ENCODE measurements around the gene HYAL3. TPM values are rescaled to one million over a fixed set of nuclear protein-coding genes. Genes with fewer than 3 reads are reported as not detected.
A peak's percentile ranks its signal among the peaks of the same experiment; 100 is the strongest.

HYAL3 gene
- total RNA-seq, 4 donors from 2014 or later = 1.2 to 17.9 (median 1.8) TPM

DNA sequence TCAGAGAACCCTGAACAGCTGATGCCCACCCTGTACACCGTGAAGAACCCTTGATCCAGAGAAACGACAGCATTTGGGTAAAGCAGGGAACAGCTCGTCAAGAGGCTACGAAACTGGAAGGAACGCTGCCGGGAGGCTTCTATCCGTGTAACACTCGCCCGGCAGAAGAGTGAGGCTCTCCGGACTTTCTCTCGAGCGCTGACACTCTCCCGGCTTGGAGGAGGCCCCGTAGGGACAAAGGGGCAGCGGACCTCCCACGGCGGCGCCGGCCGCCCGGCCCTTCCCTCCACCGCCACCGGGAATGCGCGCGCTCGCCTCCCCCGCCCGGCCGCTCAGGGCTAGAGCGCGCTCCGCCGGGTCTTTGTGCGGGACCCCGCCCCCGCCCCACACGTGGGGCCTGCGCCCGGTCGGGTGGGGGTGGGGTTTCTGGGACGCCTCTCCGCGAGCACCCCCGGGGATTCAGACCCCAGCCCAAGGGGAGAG, 21.7 kb upstream of the HYAL3 start:
- Histone ChIP-seq H3K27me3 (no peaks in the 10 kb centered on the region), H3K4me3 (peak overlapping the region; percentile 63 to 79 (median 66)), H3K9me3 (no peaks in the 10 kb centered on the region), H3K36me3 (peaks cover 0 to 50% (median 0%) of the 10 kb centered on the region in 3 donors), H3K4me1 (peaks cover 0 to 87% (median 52%) of the 10 kb centered on the region in 4 donors), H3K27ac (peak overlapping the region; percentile 72 to 99 (median 92))
- DNase-seq (ENCODE audit: low spot score in 2 of 2) = peak; percentile 63 to 66
- 0% methylated on average over 4 to 5 of the region's 45 CpGs for WGBS, 2 donors
- TF ChIP-seq POLR2A (IDR thresholded peaks at IDR 0.05) (no peak), EP300 (IDR thresholded peaks at IDR 0.05) (no peak)
- TF ChIP-seq, protein P1, sequence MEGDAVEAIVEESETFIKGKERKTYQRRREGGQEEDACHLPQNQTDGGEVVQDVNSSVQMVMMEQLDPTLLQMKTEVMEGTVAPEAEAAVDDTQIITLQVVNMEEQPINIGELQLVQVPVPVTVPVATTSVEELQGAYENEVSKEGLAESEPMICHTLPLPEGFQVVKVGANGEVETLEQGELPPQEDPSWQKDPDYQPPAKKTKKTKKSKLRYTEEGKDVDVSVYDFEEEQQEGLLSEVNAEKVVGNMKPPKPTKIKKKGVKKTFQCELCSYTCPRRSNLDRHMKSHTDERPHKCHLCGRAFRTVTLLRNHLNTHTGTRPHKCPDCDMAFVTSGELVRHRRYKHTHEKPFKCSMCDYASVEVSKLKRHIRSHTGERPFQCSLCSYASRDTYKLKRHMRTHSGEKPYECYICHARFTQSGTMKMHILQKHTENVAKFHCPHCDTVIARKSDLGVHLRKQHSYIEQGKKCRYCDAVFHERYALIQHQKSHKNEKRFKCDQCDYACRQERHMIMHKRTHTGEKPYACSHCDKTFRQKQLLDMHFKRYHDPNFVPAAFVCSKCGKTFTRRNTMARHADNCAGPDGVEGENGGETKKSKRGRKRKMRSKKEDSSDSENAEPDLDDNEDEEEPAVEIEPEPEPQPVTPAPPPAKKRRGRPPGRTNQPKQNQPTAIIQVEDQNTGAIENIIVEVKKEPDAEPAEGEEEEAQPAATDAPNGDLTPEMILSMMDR (IDR thresholded peaks at IDR 0.05) = no peak

GRCh38 chr3:50319894-50320625, 20.9 kb upstream of the HYAL3 start:
- H3K27me3 ChIP-seq = no peaks in the 10 kb centered on the region
- H3K27ac ChIP-seq = peak overlapping the region; percentile 72 to 99 (median 92)
- no peak for TF ChIP-seq POLR2A (IDR thresholded peaks at IDR 0.05)
- no peak for TF ChIP-seq EP300 (IDR thresholded peaks at IDR 0.05)
- TF ChIP-seq, protein P1 (IDR thresholded peaks at IDR 0.05) = no peak
- DNase-seq (ENCODE audit: low spot score in 2 of 2) = no peak
- WGBS, 2 donors = 63 to 72% methylated on average over 22 to 28 of the region's 29 CpGs
- H3K36me3 ChIP-seq = peaks cover 0 to 50% (median 0%) of the 10 kb centered on the region in 3 donors
- peaks cover 0 to 79% (median 52%) of the 10 kb centered on the region in 4 donors for H3K4me1 ChIP-seq
- no peaks in the 10 kb centered on the region for H3K9me3 ChIP-seq
- H3K4me3 ChIP-seq = peak overlapping the region; percentile 63 to 79 (median 66)

DNA sequence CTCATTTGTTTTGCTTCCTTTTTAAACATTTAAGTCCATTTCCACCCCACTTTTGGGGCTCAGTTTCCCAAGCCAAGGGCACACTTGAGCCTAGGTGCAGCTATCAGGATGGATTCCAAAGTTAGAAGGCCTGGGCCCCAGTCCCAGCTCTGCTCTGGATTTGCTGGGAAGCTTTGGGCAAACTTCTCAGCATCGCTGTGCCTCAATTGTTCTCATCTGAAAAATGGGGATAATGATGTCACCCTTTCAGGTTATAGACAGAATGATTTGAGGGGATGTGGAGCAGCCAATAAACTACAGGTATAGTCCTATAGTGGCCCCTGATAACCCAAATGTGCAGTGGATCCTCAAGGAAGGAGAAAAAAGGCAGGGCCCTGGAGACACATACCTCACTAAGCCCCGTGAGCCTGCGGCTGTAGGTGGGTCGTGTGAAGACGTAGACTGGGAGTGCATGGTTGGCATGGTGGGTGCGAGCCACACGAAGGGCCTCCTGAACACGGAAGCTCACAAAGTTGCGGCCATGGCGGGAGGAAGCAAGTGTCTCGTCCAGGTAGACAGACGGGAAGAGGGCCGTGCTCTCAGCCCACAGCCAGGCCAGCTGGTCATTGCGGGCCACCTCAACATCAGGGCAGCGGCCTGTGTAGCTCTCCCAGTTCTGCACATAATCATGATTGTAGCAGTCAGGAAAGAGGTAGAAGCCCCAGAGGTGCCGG, 20.1 kb upstream of the HYAL3 start:
- 85 to 86% methylated on average over 16 of the region's 16 CpGs for WGBS, 2 donors
- Histone ChIP-seq H3K4me1 (peaks cover 0 to 71% (median 49%) of the 10 kb centered on the region in 4 donors), H3K4me3 (peak overlapping the region in 1 of 4 donors; percentile 67), H3K36me3 (peaks cover 0 to 55% (median 0%) of the 10 kb centered on the region in 3 donors), H3K27ac (peak overlapping the region in 2 of 4 donors; percentile 93 to 99), H3K27me3 (no peaks in the 10 kb centered on the region), H3K9me3 (no peaks in the 10 kb centered on the region)
- TF ChIP-seq EP300 (IDR thresholded peaks at IDR 0.05) (no peak), POLR2A (IDR thresholded peaks at IDR 0.05) (no peak)
- TF ChIP-seq, protein P1 (IDR thresholded peaks at IDR 0.05) = no peak
- no peak for DNase-seq (ENCODE audit: low spot score in 2 of 2)

DNA sequence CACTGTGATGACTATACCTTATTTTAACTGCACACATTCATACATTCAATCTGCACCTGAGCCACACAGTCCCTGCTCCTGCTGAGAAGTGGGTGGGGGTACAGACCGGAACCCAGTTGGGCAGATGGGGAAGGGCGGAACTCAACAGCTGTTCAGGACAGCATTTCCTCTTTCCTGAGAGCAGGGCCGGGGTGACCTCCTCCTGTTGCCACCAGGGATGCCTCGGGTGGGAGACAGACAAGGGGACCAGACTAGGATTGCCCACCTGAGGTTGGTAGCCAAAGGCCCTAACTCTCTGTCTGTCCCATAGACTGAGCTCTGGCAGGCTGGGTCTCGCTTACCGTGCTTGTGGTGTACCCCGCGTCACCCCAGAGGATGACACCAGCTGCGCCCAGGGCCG, 19.4 kb upstream of the HYAL3 start:
- Histone ChIP-seq H3K27ac (peak overlapping the region in 1 of 4 donors; percentile 99), H3K27me3 (no peaks in the 10 kb centered on the region), H3K4me1 (peaks cover 0 to 64% (median 46%) of the 10 kb centered on the region in 4 donors), H3K36me3 (peaks cover 0 to 56% (median 0%) of the 10 kb centered on the region in 3 donors), H3K4me3 (peak overlapping the region in 1 of 4 donors; percentile 67), H3K9me3 (no peaks in the 10 kb centered on the region)
- no peak for DNase-seq (ENCODE audit: low spot score in 2 of 2)
- 80 to 81% methylated on average over 8 to 10 of the region's 10 CpGs for WGBS, 2 donors
- TF ChIP-seq POLR2A (IDR thresholded peaks at IDR 0.05) (no peak), EP300 (IDR thresholded peaks at IDR 0.05) (no peak)
- TF ChIP-seq, protein P1 (IDR thresholded peaks at IDR 0.05) = no peak

All from tibial nerve (tissue), 4 donors.